ENCODE data around the gene SLFN14.
"Not testable (repeated sequence)": the region's sequence is repeated elsewhere in the genome, so short reads cannot be mapped to it uniquely, and the experiment has no call there.

SLFN14 gene

GRCh38 chr17:35560703-35561102, at the start of gene SLFN14:
Gene SLFN14, minus strand, starts transcription at chr17:35560819. Its CDS starts 2,757 bp downstream, at chr17:35558062.
- no peak for DNase-seq (ENCODE audit: low read depth in 2 of 2)

GRCh38 chr17:35609831-35610230, 49.2 kb upstream of the SLFN14 start:
- DNase-seq (ENCODE audit: low read depth in 2 of 2): no peak

GRCh38 chr17:35607239-35607847, 46.7 kb upstream of the SLFN14 start:
- DNase-seq (ENCODE audit: low read depth in 2 of 2): no peak

GRCh38 chr17:35605678-35606077, 45.1 kb upstream of the SLFN14 start:
- no peak for DNase-seq (ENCODE audit: low read depth in 2 of 2)

- DNase-seq (ENCODE audit: low read depth in 2 of 2): no peak
These were observed 43.1 kb upstream of the SLFN14 start for GRCh38 chr17:35603674-35604073.

GRCh38 chr17:35597604-35598003, 37.0 kb upstream of the SLFN14 start:
- no peak for DNase-seq (ENCODE audit: low read depth in 2 of 2)

GRCh38 chr17:35596530-35597233, 36.1 kb upstream of the SLFN14 start:
- no peak for DNase-seq (ENCODE audit: low read depth in 2 of 2)

- DNase-seq (ENCODE audit: low read depth in 2 of 2): no peak
These were observed 35.5 kb upstream of the SLFN14 start for GRCh38 chr17:35596072-35596471.

- DNase-seq (ENCODE audit: low read depth in 2 of 2): no peak
These were observed 27.7 kb upstream of the SLFN14 start for GRCh38 chr17:35588196-35588920.

GRCh38 chr17:35587074-35587961, 26.7 kb upstream of the SLFN14 start, which contains the start of gene AP2B1:
Gene AP2B1, plus strand, starts transcription at chr17:35587322. Its CDS starts 6,709 bp downstream, at chr17:35594031.
- peak; percentile 93 to 96 for DNase-seq (ENCODE audit: low read depth in 2 of 2)

- DNase-seq (ENCODE audit: low read depth in 2 of 2): no peak
These were observed 26.0 kb upstream of the SLFN14 start for GRCh38 chr17:35586569-35587073.

- DNase-seq (ENCODE audit: low read depth in 2 of 2): no peak
These were observed 23.4 kb upstream of the SLFN14 start for GRCh38 chr17:35584061-35584460.

- no peak for DNase-seq (ENCODE audit: low read depth in 2 of 2)
These were observed 18.4 kb upstream of the SLFN14 start for GRCh38 chr17:35578929-35579432.

- DNase-seq (ENCODE audit: low read depth in 2 of 2): peak; percentile 64 to 70
These were observed 17.7 kb upstream of the SLFN14 start, which contains the start of gene PEX12 for GRCh38 chr17:35578197-35578928. Gene PEX12, minus strand, starts transcription at chr17:35578571. Its CDS starts 550 bp downstream, at chr17:35578021.

- DNase-seq (ENCODE audit: low read depth in 2 of 2): no peak
These were observed 17.2 kb upstream of the SLFN14 start for GRCh38 chr17:35577830-35578196.

GRCh38 chr17:35575759-35576158, 15.1 kb upstream of the SLFN14 start:
- DNase-seq (ENCODE audit: low read depth in 2 of 2): no peak

- DNase-seq (ENCODE audit: low read depth in 2 of 2): no peak
These were observed 8.8 kb upstream of the SLFN14 start for GRCh38 chr17:35569405-35569804.

- no peak for DNase-seq (ENCODE audit: low read depth in 2 of 2)
These were observed 7.9 kb upstream of the SLFN14 start for GRCh38 chr17:35568561-35568960.

- DNase-seq (ENCODE audit: low read depth in 2 of 2): no peak
These were observed 6.3 kb upstream of the SLFN14 start for GRCh38 chr17:35566968-35567367.

GRCh38 chr17:35563181-35563580, 2.6 kb upstream of the SLFN14 start:
- not testable (repeated sequence) for DNase-seq (ENCODE audit: low read depth in 2 of 2)

All from stimulated activated CD4-positive, alpha-beta T cell treated with anti-CD3 and anti-CD28 coated beads, Interleukin-1b, Interleukin-23, amount 100 ng/mL, for 1 hour (primary cell).